Thyroid gland (tissue), 4 donors: ENCODE measurements around the gene BTRC. TPM values are rescaled to one million over a fixed set of nuclear protein-coding genes. Genes with fewer than 3 reads are reported as not detected.
"Not testable (repeated sequence)": the region's sequence is repeated elsewhere in the genome, so short reads cannot be mapped to it uniquely, and the experiment has no call there.

Source experiments
- DNase-seq, 2 donors: peaks; one replicate each; pipeline ENCODE4 v3.0.0-alpha.2; 2019
- H3K27ac ChIP-seq, 3 donors: fragments of 200-600 bp; sonication (generic); 1 replicate in 2 of 3; 2 replicates in 1 of 3; pipeline ENCODE4 v1.5.1; 2016 to 2019; ENCODE audit warnings: mild to moderate bottlenecking in 1 of 3, moderate library complexity in 1 of 3
- H3K27me3 ChIP-seq: fragments of 200-600 bp; sonication (generic); one replicate; pipeline ENCODE4 v1.5.1; 2019
- H3K36me3 ChIP-seq, 2 donors: fragments of 200-600 bp; sonication (generic); one replicate each; pipeline ENCODE4 v1.5.1; 2016 to 2019
- H3K4me1 ChIP-seq, 2 donors: fragments of 200-600 bp; sonication (generic); one replicate each; pipeline ENCODE4 v1.5.1; 2017 to 2019
- H3K4me3 ChIP-seq, 3 donors: fragments of 200-600 bp; sonication (generic); replicated peaks in 1 of 3; 1 replicate in 2 of 3; 2 replicates in 1 of 3; pipeline ENCODE4 v1.5.1; 2016; ENCODE audit warnings: mild to moderate bottlenecking in 1 of 3
- H3K9me3 ChIP-seq: fragments of 200-600 bp; sonication (generic); one replicate; pipeline ENCODE4 v1.5.1; 2017
- CTCF ChIP-seq, 6 experiments: fragments of 200-600 bp in 3 of 6; fragments of 450-650 bp in 3 of 6; sonication (generic) in 3 of 6; IDR thresholded peaks; one replicate each; pipeline ENCODE4 v1.5.1; 2016 to 2019; ENCODE audit warnings: antibody characterized with exemption in 6 of 6, mild to moderate bottlenecking in 2 of 6, inconsistent platforms in 1 of 6, moderate library complexity in 1 of 6
- POLR2A ChIP-seq, 2 donors: fragments of 450-650 bp; IDR thresholded peaks; one replicate each; pipeline ENCODE4 v1.6.1; 2017; ENCODE audit warnings: antibody characterized with exemption in 2 of 2, mild to moderate bottlenecking in 2 of 2, moderate library complexity in 1 of 2
- WGBS, 2 donors: methylation state at CpG; one replicate each; pipeline ENCODE4 v1.1.5; 2017; 5-methylcytosine and 5-hydroxymethylcytosine counted together
- intact Hi-C: fragments of 100-400 bp; cut with DNase I; formaldehyde crosslinking; loops from one replicate; pipeline ENCODE4 v1.15.1; 2023
- total RNA-seq, 4 donors: library from RNA; depleted of rRNA; stranded (reverse); fragments of >200 nt; gene quantifications; one replicate each; pipeline ENCODE4 v1.2.3, GENCODE V29; 2016

Gene BTRC
- total RNA-seq, 4 donors from 2014 or later: 14.5 to 70.4 (median 22.7) TPM

GRCh38 chr10:101580486-101581399, 226.8 kb downstream of the BTRC start:
- H3K4me1 ChIP-seq: no peaks in the 10 kb centered on the region
- DNase-seq: no peak
- H3K9me3 ChIP-seq: no peaks in the 10 kb centered on the region
- peaks cover 9 to 15% of the 10 kb centered on the region in 2 donors for H3K36me3 ChIP-seq
- no peak for TF ChIP-seq CTCF (IDR thresholded peaks at IDR 0.05)
- TF ChIP-seq POLR2A (IDR thresholded peaks at IDR 0.05): no peak
- no peak overlapping the region for H3K4me3 ChIP-seq
- intact Hi-C loops: no loop called here
- H3K27me3 ChIP-seq: no peaks in the 10 kb centered on the region
- no peak overlapping the region for H3K27ac ChIP-seq
- WGBS, 2 donors: 82 to 91% methylated on average over 7 to 10 of the region's 10 CpGs

- Histone ChIP-seq H3K9me3 (no peaks in the 10 kb centered on the region), H3K4me3 (no peak overlapping the region), H3K27me3 (no peaks in the 10 kb centered on the region), H3K4me1 (peaks cover 16 to 17% of the 10 kb centered on the region in 2 donors), H3K36me3 (peaks cover 0 to 9% of the 10 kb centered on the region in 2 donors), H3K27ac (no peak overlapping the region)
- no peak for DNase-seq
- intact Hi-C loops: no loop called here
- no peak for TF ChIP-seq POLR2A (IDR thresholded peaks at IDR 0.05)
- TF ChIP-seq CTCF (IDR thresholded peaks at IDR 0.05): no peak
- WGBS, 2 donors: 99% methylated on average over 9 of the region's 9 CpGs
Measured at GRCh38 chr10:101585841-101586240, 231.9 kb downstream of the BTRC start.

- Histone ChIP-seq H3K36me3 (peaks cover 0 to 8% of the 10 kb centered on the region in 2 donors), H3K4me3 (peak within 1 kb of the TSS; percentile 53 to 68 (median 56)), H3K27ac (peak within 1 kb of the TSS in 2 of 3 donors; percentile 7 to 50), H3K4me1 (peaks cover 16 to 17% of the 10 kb centered on the region in 2 donors), H3K9me3 (no peaks in the 10 kb centered on the region), H3K27me3 (no peaks in the 10 kb centered on the region)
- 0 to 1% methylated on average over 30 to 32 of the region's 50 CpGs for WGBS, 2 donors
- intact Hi-C loops: no loop called here
- peak; percentile 98 for DNase-seq
- no peak for TF ChIP-seq CTCF (IDR thresholded peaks at IDR 0.05)
- TF ChIP-seq POLR2A (IDR thresholded peaks at IDR 0.05): peak in 1 of 2 donors; percentile 50
Measured at GRCh38 chr10:101587725-101588653, 234.0 kb downstream of the BTRC start, which contains the start of the genes DPCD and POLL. DPCD (plus strand) TSS chr10:101588321; CDS start chr10:101588337, 16 bp downstream. POLL (minus strand) TSS chr10:101588257; CDS start chr10:101587360, 897 bp downstream.

- H3K9me3 ChIP-seq: no peaks in the 10 kb centered on the region
- H3K4me3 ChIP-seq: peak overlapping the region in 2 of 3 donors; percentile 56 to 68
- H3K36me3 ChIP-seq: no peaks in the 10 kb centered on the region
- no peak for DNase-seq
- H3K27me3 ChIP-seq: no peaks in the 10 kb centered on the region
- H3K27ac ChIP-seq: no peak overlapping the region
- 68 to 72% methylated on average over 5 of the region's 5 CpGs for WGBS, 2 donors
- H3K4me1 ChIP-seq: peaks cover 16 to 17% of the 10 kb centered on the region in 2 donors
- TF ChIP-seq POLR2A (IDR thresholded peaks at IDR 0.05) (no peak), CTCF (IDR thresholded peaks at IDR 0.05) (no peak)
- intact Hi-C loops: no loop called here
Measured at GRCh38 chr10:101588879-101589278, 234.9 kb downstream of the BTRC start.

- H3K27ac ChIP-seq, H3K9me3 ChIP-seq, H3K4me1 ChIP-seq, H3K4me3 ChIP-seq, H3K36me3 ChIP-seq, H3K27me3 ChIP-seq, intact Hi-C loops, DNase-seq: not testable (repeated sequence)
- 65 to 93% methylated on average over 2 of the region's 2 CpGs for WGBS, 2 donors
Measured at GRCh38 chr10:101593331-101593730, 239.4 kb downstream of the BTRC start.
